DMS153 (cell line): ENCODE data around the gene CCL18.
"Not testable (repeated sequence)": the region's sequence is repeated elsewhere in the genome, so short reads cannot be mapped to it uniquely, and the experiment has no call there.

Experiments
- DNase-seq: peaks from one replicate; lab custom pipeline; 2025; lab: John Stamatoyannopoulos, UW

The CCL18 gene

GRCh38 chr17:36104246-36104645 is 40.2 kb downstream of the CCL18 start:
- not testable (repeated sequence) for DNase-seq

GRCh38 chr17:36104701-36105181 is 40.7 kb downstream of the CCL18 start:
- no peak for DNase-seq

- no peak for DNase-seq
These were observed 41.9 kb downstream of the CCL18 start for GRCh38 chr17:36105781-36106492.

DNA sequence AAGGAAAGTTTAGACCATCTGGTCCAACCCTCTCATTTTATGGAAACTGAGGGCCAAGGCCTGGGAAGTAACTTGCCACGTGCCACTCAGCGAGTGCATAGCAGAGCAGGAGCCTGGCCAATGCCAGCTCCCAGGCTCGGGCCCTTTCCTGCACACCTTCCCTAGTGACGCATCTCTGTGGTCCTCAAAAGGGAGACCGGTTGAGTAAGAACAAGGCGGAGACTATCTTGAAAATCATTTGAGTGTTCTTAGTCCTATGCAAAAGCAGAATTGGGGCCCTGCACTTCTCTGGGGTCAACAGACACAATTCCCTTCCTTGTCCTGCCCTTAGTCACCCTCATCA is 42.4 kb downstream of the CCL18 start:
- no peak for DNase-seq

DNA sequence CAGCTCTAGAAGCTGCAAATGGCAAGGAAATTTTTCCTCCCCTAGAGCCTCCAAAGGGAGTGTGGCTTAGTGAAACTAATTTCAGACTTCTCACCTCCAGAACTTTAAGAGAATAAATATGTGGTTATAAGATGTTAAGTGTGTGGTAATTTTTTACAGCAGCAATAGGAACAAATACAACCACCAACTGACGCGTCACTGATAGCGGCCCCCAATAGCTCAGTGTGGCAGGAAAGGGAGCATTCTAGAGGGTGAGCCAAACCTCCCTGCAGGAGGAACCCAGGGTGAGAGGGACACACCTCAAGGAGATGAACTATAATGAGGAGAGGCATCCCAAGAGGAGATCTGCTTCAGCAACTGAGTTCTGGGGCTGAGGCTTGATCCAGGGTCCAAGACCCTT is 43.6 kb downstream of the CCL18 start:
- DNase-seq: no peak

- DNase-seq: not testable (repeated sequence)
These were observed 44.2 kb downstream of the CCL18 start for GRCh38 chr17:36108265-36108664.

DNA sequence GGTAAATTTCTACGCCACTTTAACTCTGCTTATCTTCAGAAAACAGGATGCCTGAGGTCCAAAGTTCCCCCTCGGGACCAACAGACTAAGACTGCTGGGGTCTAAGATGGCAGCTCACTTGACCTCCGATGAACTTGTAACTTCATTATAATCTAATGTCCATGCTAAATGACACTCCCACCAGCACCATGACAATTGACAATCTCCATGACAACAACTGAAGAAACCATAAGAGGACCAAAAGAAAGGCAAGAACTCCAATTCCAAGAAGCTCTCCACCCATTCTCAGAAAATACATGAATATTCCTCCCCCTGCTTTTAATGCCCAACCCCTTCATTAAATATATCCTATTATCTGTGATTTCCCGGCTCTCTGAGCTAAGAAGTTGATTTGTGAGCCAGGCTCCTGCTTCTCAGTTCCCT is 47.0 kb downstream of the CCL18 start:
- DNase-seq: no peak

DNA sequence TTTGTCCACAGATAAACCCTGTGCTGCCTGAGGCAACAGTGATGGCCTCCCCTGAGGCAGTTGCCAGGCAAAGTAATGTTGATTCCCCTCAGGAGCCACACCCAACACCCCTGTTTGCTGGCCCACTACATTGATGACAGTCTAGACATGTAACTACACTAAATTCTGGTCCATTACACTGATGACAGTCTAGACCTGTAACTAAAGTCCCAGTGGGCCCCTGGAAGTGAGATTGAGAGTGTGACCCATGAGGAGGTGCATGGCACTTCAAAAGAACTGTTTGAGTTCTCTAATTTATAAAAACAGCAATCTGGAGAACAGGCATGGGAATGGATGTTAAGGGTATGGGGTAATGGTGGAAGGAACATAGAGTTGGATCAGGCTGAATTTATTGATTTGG is 48.5 kb downstream of the CCL18 start:
- no peak for DNase-seq

DNA sequence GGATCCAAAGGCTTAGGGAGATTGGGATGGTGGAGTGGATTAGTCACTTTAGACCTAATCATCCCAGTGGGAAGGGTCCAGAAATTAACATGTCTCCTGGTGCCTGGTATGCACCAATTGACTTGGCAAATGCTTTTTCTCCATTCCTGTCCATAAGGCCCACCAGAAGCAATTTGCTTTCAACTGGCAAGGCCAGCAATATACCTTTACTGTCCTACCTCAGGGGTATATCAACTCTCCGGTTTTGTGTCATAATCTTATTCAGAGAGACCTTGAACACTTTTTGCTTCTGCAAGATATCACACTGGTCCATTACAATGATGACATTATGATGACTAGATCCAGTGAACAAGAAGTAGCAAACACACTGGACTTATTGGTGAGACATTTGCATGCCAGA is 49.1 kb downstream of the CCL18 start:
- not testable (repeated sequence) for DNase-seq

DNA sequence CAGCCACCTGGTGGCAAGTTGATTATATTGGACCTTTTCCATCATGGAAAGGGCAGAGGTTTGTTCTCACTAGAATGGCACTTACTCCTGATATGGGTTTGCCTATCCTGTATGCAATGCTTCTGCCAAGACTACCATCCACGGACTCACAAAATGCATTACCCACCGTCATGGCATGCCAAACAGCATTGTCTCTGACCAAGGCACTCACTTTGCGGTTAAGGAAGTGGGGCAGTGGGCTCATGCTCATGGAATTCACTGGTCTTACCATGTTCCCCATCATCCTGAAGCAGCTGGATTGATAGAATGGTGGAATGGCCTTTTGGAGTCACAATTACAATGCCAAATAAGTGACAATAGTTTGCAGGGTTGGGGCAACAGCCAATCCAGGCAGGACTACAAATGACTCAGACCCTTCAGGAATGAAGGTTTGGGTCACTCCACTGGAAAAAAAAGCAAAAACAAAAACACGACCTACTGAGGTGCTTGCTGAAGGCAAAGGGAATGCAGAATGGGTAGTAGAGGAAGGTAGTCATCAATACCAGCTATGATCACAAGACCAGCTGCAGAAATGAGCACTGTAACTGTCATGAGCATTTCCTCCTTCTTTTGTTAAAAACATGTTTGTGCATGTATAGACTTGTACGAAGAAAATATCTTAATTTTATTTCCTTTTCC is 51.0 kb downstream of the CCL18 start:
- DNase-seq: not testable (repeated sequence)

DNA sequence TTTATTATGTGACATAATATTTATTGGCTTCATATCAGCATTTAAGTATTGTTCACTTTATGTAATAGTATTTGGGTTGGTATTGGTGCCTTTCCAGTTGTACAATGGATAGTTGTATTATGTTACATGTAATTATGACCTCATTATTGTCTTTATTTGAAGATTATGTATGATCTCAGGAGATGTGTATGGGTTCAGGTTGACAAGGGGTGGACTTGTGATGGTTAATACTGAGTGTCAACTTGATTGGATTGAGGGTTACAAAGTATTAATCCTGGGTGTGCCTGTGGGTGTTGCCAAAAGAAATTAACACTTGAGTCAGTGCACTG is 51.5 kb downstream of the CCL18 start:
- not testable (repeated sequence) for DNase-seq

GRCh38 chr17:36117505-36118382 is 53.7 kb downstream of the CCL18 start:
- no peak for DNase-seq

DNA sequence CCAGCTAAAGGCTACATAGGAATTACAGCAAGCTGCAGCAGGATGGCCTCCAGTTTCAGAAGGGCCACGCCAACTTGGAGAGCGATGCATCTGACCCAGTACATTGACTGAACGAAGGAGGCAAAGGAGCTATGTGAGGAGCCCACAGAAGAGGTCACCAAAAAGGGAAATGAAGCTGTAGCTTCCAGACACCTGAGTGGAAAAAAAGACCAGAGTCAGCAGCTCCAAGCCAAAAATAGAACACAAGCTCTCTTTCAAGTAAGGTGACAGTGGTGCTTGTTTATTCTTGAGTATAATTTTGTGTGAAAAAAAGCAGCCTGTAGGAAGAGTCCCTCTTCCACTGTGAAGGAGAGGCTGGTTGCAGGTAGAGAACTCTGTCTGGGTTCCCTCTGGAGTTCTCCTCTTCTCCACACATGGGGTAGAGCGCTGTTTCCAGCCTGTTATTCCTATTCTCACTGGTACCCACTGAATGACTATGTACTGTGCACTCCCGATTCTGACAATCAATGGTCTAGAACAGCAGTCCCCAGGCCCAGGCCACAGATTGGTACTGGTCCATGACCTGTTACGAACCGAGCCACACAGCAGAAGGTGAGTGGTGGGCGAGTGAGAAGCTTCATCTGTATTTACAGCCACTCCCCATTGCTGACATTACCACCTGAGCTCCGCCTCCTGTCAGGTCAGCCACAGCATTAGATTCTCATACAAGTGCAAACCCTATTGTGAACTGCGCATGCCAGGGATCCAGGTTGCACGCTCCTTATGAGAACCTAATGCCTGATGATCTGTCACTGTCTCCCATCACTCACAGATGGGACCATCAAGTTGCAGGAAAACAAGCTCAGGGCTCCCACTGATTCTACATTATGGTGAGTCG is 54.6 kb downstream of the CCL18 start:
- DNase-seq: no peak

- DNase-seq: no peak
These were observed 56.1 kb downstream of the CCL18 start for GRCh38 chr17:36120221-36120620.

- DNase-seq: not testable (repeated sequence)
These were observed 57.0 kb downstream of the CCL18 start for GRCh38 chr17:36121099-36121498.
